GM21576 (cell line): Measurements from ENCODE around the gene SFSWAP.
"Not testable (repeated sequence)": the region's sequence is repeated elsewhere in the genome, so short reads cannot be mapped to it uniquely, and the experiment has no call there.

ENCODE experiments used
- ATAC-seq: cut with Tn5 transposase; IDR thresholded peaks from one replicate; pipeline ENCODE4 v1.9.1; 2021; ENCODE audit warnings: mild to moderate bottlenecking, moderate library complexity; ENCODE audit not compliant: unreplicated experiment

The SFSWAP gene

GRCh38 chr12:131710464-131711457 is at the start of gene SFSWAP:
TSS of gene SFSWAP (plus strand) at chr12:131711090. CDS start at chr12:131711230, 140 bp downstream.
- peak; percentile 90 for ATAC-seq

DNA sequence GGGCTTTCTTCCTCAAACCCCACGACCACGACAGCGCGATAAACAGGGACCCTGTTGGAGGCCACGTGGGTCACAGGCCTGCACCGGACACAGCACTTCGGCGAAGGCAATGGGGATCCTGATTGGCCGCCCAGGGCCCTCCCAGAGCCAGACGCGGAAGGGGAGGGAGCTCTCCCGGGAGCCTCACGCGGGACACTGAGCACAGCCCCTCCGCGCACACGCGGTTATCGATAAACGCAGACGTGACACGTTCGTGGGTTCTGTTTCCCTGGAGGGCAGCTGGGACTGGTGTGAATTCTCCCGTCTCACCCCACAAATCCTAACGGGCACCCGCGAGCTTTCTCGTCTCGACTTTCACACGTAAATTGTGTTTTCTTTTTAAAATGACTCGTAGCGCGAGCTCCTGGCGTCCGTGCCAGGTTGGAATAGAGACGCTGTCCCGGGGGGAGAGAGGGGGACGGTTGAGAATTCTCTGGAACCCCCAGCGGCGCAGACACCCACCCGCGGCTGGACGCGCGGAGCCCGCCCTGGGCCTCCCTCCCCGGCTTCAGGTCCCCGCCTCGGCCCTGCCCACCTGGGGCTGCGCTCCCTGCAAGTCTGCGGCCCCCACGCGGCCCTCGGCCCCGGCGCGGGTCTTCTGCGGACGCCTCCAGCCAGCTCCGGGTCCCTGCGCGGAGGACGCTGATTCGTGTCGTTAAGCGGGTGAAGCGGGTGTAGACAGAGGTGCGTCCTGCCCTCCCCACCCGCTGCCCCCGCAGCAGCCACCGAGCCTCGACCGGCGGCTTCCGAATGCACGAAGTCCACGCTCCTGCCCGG is 49.5 kb upstream of the SFSWAP start:
- not testable (repeated sequence) for ATAC-seq

GRCh38 chr12:131661986-131662288 is 49.0 kb upstream of the SFSWAP start:
- not testable (repeated sequence) for ATAC-seq

- not testable (repeated sequence) for ATAC-seq
Observed at GRCh38 chr12:131662346-131662745, 48.5 kb upstream of the SFSWAP start.

- ATAC-seq, result not testable (repeated sequence)
Observed at GRCh38 chr12:131665666-131666065, 45.2 kb upstream of the SFSWAP start.

GRCh38 chr12:131666486-131666885 is 44.4 kb upstream of the SFSWAP start:
- not testable (repeated sequence) for ATAC-seq

- not testable (repeated sequence) for ATAC-seq
Observed at GRCh38 chr12:131666978-131667601, 43.8 kb upstream of the SFSWAP start.

DNA sequence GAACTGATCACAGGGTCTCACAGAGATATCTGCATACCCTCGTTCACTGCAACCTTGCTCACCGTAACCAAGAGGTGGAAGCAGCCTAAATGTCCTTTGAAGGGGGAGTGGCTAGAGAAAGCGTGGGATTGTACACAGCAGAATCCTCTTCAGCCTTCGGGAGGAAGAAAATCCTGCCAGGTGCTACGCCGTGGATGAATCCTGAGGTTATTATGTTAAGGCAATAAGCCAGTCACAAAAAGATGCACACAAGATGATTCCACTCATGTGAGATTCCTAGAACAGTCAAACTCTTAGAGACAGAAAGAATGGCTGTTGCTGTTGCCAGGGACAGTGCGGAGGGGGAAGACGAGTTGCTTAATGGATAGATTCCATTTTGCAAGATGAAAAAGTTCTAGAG is 39.6 kb upstream of the SFSWAP start:
- no peak for ATAC-seq

GRCh38 chr12:131671871-131672270 is 39.0 kb upstream of the SFSWAP start:
- no peak for ATAC-seq

- no peak for ATAC-seq
Observed at GRCh38 chr12:131672311-131672940, 38.5 kb upstream of the SFSWAP start.

GRCh38 chr12:131672941-131673887 is 37.7 kb upstream of the SFSWAP start:
- ATAC-seq, result no peak

DNA sequence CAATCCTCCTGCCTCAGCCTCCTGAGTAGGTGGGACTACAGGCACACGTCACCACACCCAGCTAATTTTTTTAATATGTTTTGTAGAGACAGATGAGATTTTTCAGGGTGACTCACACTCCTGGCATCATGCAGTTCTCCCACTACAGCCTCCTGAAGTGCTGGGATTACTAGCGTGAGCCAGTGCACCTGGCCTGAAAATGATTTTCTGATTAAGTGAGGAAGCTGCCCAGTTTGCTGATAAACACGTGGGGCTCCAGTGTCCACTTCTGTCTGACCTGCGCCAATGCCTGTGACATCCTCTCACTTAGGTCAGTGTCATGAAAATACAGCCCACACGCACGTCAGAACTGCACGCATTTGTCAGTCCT is 37.0 kb upstream of the SFSWAP start:
- ATAC-seq, result no peak

- ATAC-seq, result no peak
Observed at GRCh38 chr12:131674373-131674772, 36.5 kb upstream of the SFSWAP start.

- no peak for ATAC-seq
Observed at GRCh38 chr12:131675126-131676080, 35.5 kb upstream of the SFSWAP start.

GRCh38 chr12:131676544-131676943 is 34.3 kb upstream of the SFSWAP start:
- no peak for ATAC-seq

GRCh38 chr12:131677067-131677466 is 33.8 kb upstream of the SFSWAP start:
- not testable (repeated sequence) for ATAC-seq

GRCh38 chr12:131677699-131678098 is 33.2 kb upstream of the SFSWAP start:
- no peak for ATAC-seq

DNA sequence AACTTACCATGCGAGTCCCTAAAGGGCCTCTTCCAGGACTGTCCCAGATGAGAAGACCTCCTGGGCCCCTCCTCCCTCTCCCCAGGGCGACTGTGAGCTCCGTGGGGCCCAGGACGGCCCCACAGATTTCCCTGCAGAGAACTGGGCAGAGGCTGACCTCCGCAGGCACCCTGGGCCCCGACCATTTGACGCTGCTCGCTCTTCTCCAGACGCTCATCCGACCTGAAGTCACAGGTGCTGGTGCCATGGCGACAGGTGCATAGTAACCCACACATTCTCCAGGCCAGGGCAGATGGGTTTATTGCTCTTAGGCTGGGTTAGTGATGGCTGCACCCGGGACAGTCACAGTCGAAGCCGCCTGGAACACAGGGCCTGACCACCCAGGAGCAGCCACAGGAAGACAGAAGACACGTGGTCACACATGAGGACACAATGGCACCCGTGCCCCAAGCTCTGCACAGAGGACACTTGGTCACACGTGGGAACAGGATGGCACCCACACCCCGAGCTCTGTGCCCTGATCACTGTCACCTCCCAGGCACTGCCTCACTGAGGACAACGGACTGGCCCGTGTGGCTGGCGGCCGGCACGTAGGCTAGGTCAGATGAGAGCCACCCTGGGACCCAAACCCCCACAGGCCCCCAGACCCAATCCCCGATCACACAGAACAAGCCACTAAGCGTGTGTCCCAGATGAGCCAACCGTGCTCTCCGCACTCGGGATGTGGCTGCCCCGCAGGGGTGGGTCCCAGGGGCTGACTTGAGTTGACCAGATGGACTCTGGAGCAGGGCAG is 32.3 kb upstream of the SFSWAP start:
- not testable (repeated sequence) for ATAC-seq
